Measurements from ENCODE around the gene NTMT1. TPM values are rescaled to one million over a fixed set of nuclear protein-coding genes. Genes with fewer than 3 reads are reported as not detected.

The NTMT1 gene
- total and polyA plus RNA-seq, 4 donors = 14.3 to 54.7 (median 33.2) TPM

- TF ChIP-seq CTCF (IDR thresholded peaks at IDR 0.05; ENCODE audit: control extremely low read depth, extremely low read depth) = no peak
- H3K27me3 ChIP-seq (ENCODE audit: control insufficient read depth in 3 of 3, insufficient read depth in 3 of 3, low read length in 2 of 3) = no peaks in the 10 kb centered on the region
- DNase-seq (no peak), ATAC-seq (ENCODE audit: insufficient read depth, low FRiP score) (no peak)
- peaks cover 0 to 21% (median 6%) of the 10 kb centered on the region in 5 donors for H3K4me1 ChIP-seq (ENCODE audit: control insufficient read depth in 5 of 5, insufficient read depth in 5 of 5, low read length in 5 of 5)
- no peak overlapping the region for H3K9ac ChIP-seq (ENCODE audit: insufficient read depth in 1 of 2, low read length in 2 of 2)
- no peaks in the 10 kb centered on the region for H3K9me3 ChIP-seq (ENCODE audit: control insufficient read depth in 4 of 4, insufficient read depth in 3 of 4, low read length in 3 of 4)
- peaks cover 4 to 46% (median 17%) of the 10 kb centered on the region in 4 donors for H3K36me3 ChIP-seq (ENCODE audit: control insufficient read depth in 4 of 4, insufficient read depth in 4 of 4, low read length in 4 of 4)
- no peak overlapping the region for H3K4me3 ChIP-seq
- H3K27ac ChIP-seq (ENCODE audit: low read depth in 1 of 2, low read length in 1 of 2) = no peak overlapping the region
- WGBS, 2 donors = 84 to 87% methylated on average over 13 of the region's 13 CpGs
These were observed 6.5 kb downstream of the NTMT1 start for GRCh38 chr9:129632460-129632859.

GRCh38 chr9:129633207-129633606 is 7.2 kb downstream of the NTMT1 start:
- DNase-seq (no peak), ATAC-seq (ENCODE audit: insufficient read depth, low FRiP score) (no peak)
- WGBS, 2 donors = 91 to 98% methylated on average over 4 of the region's 4 CpGs
- Histone ChIP-seq H3K36me3 (ENCODE audit: control insufficient read depth in 4 of 4, insufficient read depth in 4 of 4, low read length in 4 of 4) (peaks cover 7 to 53% (median 20%) of the 10 kb centered on the region in 4 donors), H3K4me1 (ENCODE audit: control insufficient read depth in 5 of 5, insufficient read depth in 5 of 5, low read length in 5 of 5) (peaks cover 0 to 15% (median 0%) of the 10 kb centered on the region in 5 donors), H3K9me3 (ENCODE audit: control insufficient read depth in 4 of 4, insufficient read depth in 3 of 4, low read length in 3 of 4) (no peaks in the 10 kb centered on the region), H3K27ac (ENCODE audit: low read depth in 1 of 2, low read length in 1 of 2) (no peak overlapping the region), H3K4me3 (no peak overlapping the region), H3K27me3 (ENCODE audit: control insufficient read depth in 3 of 3, insufficient read depth in 3 of 3, low read length in 2 of 3) (no peaks in the 10 kb centered on the region), H3K9ac (ENCODE audit: insufficient read depth in 1 of 2, low read length in 2 of 2) (no peak overlapping the region)
- no peak for TF ChIP-seq CTCF (IDR thresholded peaks at IDR 0.05; ENCODE audit: control extremely low read depth, extremely low read depth)

- Histone ChIP-seq H3K27ac (ENCODE audit: low read depth in 1 of 2, low read length in 1 of 2) (no peak overlapping the region), H3K9ac (ENCODE audit: insufficient read depth in 1 of 2, low read length in 2 of 2) (no peak overlapping the region), H3K4me1 (ENCODE audit: control insufficient read depth in 5 of 5, insufficient read depth in 5 of 5, low read length in 5 of 5) (peaks cover 0 to 11% (median 0%) of the 10 kb centered on the region in 5 donors), H3K9me3 (ENCODE audit: control insufficient read depth in 4 of 4, insufficient read depth in 3 of 4, low read length in 3 of 4) (no peaks in the 10 kb centered on the region), H3K36me3 (ENCODE audit: control insufficient read depth in 4 of 4, insufficient read depth in 4 of 4, low read length in 4 of 4) (peaks cover 7 to 59% (median 26%) of the 10 kb centered on the region in 4 donors), H3K27me3 (ENCODE audit: control insufficient read depth in 3 of 3, insufficient read depth in 3 of 3, low read length in 2 of 3) (no peaks in the 10 kb centered on the region), H3K4me3 (no peak overlapping the region)
- ATAC-seq (ENCODE audit: insufficient read depth, low FRiP score) (no peak), DNase-seq (no peak)
- WGBS, 2 donors = 82 to 83% methylated on average over 13 of the region's 13 CpGs
- no peak for TF ChIP-seq CTCF (IDR thresholded peaks at IDR 0.05; ENCODE audit: control extremely low read depth, extremely low read depth)
These were observed 7.9 kb downstream of the NTMT1 start for GRCh38 chr9:129633848-129634247.
